Stimulated activated CD4-positive, alpha-beta T cell treated with anti-CD3 and anti-CD28 coated beads, Interleukin-12 subunit alpha, Interleukin-12 subunit beta, amount 100 ng/mL, for 24 hours (primary cell): ENCODE measurements around the gene ZNF639.
A peak's percentile ranks its signal among the peaks of the same experiment; 100 is the strongest.
"Not testable (repeated sequence)": the region's sequence is repeated elsewhere in the genome, so short reads cannot be mapped to it uniquely, and the experiment has no call there.

ENCODE experiments used
- DNase-seq, 2 experiments: peaks; one replicate each; pipeline ENCODE4 v3.0.0-alpha.2; 2020; ENCODE audit warnings: low read depth in 2 of 2

The ZNF639 gene

GRCh38 chr3:179322286-179323196 lies at the start of gene ZNF639:
ZNF639 (plus strand) TSS chr3:179323031; CDS start chr3:179328294, 5,263 bp downstream.
- DNase-seq: peak; percentile 64 to 72

GRCh38 chr3:179274434-179274833 lies 48.4 kb upstream of the ZNF639 start:
- not testable (repeated sequence) for DNase-seq

- DNase-seq: no peak
These were observed 46.8 kb upstream of the ZNF639 start for GRCh38 chr3:179276001-179276400.

GRCh38 chr3:179276743-179277142 lies 46.1 kb upstream of the ZNF639 start:
- no peak for DNase-seq

GRCh38 chr3:179278151-179278550 lies 44.7 kb upstream of the ZNF639 start:
- no peak for DNase-seq

GRCh38 chr3:179278932-179279693 lies 43.7 kb upstream of the ZNF639 start:
- no peak for DNase-seq

GRCh38 chr3:179279837-179280236 lies 43.0 kb upstream of the ZNF639 start:
- DNase-seq: no peak

GRCh38 chr3:179281825-179282224 lies 41.0 kb upstream of the ZNF639 start:
- DNase-seq: no peak

- DNase-seq: no peak
These were observed 36.5 kb upstream of the ZNF639 start for GRCh38 chr3:179286331-179286730.

- DNase-seq: no peak
These were observed 34.0 kb upstream of the ZNF639 start for GRCh38 chr3:179288845-179289244.

GRCh38 chr3:179289295-179289694 lies 33.5 kb upstream of the ZNF639 start:
- no peak for DNase-seq

- no peak for DNase-seq
These were observed 30.4 kb upstream of the ZNF639 start for GRCh38 chr3:179292450-179292849.

- DNase-seq: no peak
These were observed 24.7 kb upstream of the ZNF639 start for GRCh38 chr3:179297971-179298725.

GRCh38 chr3:179299316-179299715 lies 23.5 kb upstream of the ZNF639 start:
- no peak for DNase-seq

- DNase-seq: no peak
These were observed 22.7 kb upstream of the ZNF639 start for GRCh38 chr3:179299999-179300613.

- DNase-seq: no peak
These were observed 21.2 kb upstream of the ZNF639 start for GRCh38 chr3:179301645-179302044.

GRCh38 chr3:179302111-179302510 lies 20.7 kb upstream of the ZNF639 start:
- no peak for DNase-seq

- DNase-seq: no peak
These were observed 18.2 kb upstream of the ZNF639 start for GRCh38 chr3:179304605-179305004.

- DNase-seq: not testable (repeated sequence)
These were observed 15.5 kb upstream of the ZNF639 start for GRCh38 chr3:179307362-179307761.

- no peak for DNase-seq
These were observed 14.8 kb upstream of the ZNF639 start for GRCh38 chr3:179308001-179308400.

GRCh38 chr3:179309225-179310078 lies 13.4 kb upstream of the ZNF639 start:
- DNase-seq: no peak
